GM10266 (cell line): ENCODE measurements around the gene DNAH9.
"Not testable (repeated sequence)": the region's sequence is repeated elsewhere in the genome, so short reads cannot be mapped to it uniquely, and the experiment has no call there.

Source experiments
- DNase-seq: peaks from one replicate; pipeline ENCODE4 v3.0.0; 2012; ENCODE audit errors: extremely low spot score
- TF ChIP-seq, protein P1 (sequence below): IDR thresholded peaks from 2 replicates; pipeline ENCODE4 v1.5.1; 2012; ENCODE audit warnings: mild to moderate bottlenecking, low read depth; ENCODE audit not compliant: control insufficient read depth, insufficient read depth; ENCODE audit errors: missing control alignments

DNAH9 gene

DNA sequence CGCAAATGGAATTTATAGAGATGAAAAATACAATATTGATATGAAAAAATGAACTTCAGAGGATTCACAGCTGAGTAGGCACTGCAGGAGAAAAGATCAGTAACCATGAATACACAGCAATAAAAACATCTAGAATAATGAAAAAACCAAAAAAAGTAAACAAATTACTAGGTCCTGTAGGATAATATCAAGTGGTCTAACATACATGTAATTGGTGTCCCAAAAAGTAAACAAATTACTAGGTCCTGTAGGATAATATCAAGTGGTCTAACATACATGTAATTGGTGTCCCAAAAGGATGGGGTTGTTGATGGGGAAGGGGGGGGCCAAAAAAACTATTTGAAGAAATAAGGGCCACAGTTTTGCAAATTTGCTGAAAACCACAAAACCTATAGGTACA, 355.7 kb downstream of the DNAH9 start:
- TF ChIP-seq, protein P1, sequence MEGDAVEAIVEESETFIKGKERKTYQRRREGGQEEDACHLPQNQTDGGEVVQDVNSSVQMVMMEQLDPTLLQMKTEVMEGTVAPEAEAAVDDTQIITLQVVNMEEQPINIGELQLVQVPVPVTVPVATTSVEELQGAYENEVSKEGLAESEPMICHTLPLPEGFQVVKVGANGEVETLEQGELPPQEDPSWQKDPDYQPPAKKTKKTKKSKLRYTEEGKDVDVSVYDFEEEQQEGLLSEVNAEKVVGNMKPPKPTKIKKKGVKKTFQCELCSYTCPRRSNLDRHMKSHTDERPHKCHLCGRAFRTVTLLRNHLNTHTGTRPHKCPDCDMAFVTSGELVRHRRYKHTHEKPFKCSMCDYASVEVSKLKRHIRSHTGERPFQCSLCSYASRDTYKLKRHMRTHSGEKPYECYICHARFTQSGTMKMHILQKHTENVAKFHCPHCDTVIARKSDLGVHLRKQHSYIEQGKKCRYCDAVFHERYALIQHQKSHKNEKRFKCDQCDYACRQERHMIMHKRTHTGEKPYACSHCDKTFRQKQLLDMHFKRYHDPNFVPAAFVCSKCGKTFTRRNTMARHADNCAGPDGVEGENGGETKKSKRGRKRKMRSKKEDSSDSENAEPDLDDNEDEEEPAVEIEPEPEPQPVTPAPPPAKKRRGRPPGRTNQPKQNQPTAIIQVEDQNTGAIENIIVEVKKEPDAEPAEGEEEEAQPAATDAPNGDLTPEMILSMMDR, result no peak

DNA sequence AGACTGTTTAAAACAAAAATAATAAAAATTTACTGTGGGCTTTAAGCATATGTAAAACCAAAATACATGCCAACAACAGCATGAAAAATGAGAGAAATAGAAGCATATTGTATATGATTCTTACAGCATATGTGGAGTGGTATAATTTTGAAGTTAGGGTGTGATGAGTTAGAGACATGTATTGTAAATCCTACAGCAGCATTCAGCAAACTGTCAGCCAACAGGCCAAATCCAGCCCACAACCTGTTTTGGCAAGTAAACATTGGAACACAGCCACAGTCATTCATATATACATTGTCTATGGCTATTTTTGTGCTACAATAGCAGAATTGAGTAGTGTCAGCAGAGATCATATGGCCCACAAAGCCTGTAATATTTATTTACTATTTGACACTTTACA, 356.7 kb downstream of the DNAH9 start:
- TF ChIP-seq, protein P1, result no peak
- no peak for DNase-seq

More for the DNA sequence above, 355.7 kb downstream of the DNAH9 start:
- no peak for DNase-seq

DNA sequence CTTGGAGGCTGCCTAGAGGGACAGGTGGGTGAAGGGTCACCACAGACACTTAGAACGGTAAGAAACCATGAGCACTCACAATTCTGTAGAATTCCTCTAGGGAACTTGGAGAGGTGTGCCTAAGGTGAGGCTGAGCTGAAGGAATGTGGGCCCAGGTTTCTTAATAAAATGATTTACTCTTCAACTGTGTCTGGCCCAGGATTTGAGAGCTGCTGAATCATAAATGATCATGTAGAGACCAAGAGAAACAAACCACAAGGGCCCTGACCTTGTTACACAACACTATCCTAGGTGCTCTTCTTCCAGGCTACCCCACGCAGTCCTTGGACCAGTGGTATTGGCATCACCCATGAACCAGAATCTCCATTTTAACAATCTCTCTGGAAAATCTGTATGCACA, 371.3 kb downstream of the DNAH9 start:
- TF ChIP-seq, protein P1, result no peak
- no peak for DNase-seq

DNA sequence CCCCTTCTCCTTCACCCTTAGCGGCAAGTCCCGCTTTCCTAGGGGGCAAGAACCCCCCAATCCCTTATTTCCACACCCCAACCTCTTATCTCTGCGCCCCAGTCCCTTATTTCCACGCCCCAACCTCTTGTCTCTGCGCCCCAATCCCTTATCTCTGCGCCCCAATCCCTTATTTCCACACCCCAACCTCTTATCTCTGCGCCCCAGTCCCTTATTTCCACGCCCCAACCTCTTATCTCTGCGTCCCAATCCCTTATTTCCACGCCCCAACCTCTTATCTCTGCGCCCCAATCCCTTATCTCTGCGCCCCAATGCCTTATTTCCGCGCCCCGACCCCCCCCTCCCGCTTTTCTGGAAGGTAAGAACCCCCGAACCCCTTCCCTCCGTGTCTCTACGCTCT, 374.5 kb downstream of the DNAH9 start:
- DNase-seq, result not testable (repeated sequence)

DNA sequence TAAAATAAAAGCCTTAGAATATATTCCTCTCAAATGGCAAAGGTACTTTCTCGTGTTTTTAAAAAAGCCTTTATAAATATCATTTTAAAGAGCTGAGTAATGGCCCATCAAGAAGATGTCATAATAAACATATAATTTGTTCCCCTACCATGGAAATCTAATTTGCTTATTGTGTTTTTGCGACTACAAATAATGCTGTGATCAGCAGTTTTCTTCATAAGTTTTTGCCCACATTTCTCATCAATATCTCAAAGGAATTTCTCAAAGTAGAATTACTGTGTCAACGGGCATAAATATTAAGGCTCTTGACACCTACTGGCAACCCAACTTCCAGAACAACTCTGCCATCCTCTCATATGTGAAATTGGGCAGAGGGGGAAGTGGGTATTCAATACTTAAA, 381.5 kb downstream of the DNAH9 start:
- DNase-seq, result no peak
- TF ChIP-seq, protein P1, result no peak

DNA sequence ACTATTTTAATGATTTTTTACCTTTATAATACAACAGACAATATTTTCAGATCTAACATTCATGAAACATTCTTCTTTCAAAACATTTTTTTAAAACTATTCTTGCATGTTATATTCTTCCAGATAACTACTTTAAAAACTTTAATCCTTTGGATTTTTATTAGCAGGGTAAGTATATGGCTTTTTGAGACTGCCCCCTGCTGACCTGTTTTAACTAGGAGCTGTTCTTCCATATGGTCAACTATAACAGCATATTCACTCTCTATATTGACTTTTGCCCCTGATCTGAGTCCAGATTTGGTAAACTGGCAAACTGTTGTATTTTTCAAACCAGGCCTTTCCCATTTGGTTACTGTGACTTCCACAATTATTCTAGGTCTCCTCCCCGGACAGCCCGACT, 382.5 kb downstream of the DNAH9 start:
- TF ChIP-seq, protein P1, result peak; percentile 25
- DNase-seq, result no peak

DNA sequence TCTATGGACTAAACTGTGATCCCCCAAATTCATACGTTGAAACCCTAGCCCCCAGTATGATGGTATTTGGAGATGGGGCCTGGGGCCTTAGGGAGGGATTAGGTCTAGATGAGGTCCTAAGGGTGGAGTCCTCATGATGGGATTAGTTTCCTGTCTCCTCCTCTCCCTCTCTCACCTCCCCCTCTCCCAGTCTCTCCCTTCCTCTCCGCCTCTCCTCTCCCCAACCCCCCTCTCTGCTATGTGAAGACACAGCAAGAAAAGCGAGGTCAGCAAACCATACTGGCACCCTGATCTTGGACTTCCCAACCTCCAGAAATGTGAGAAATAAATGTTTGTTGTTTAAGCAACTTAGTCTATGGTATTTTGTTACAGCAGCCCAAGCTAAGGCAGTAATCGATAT, 383.6 kb downstream of the DNAH9 start:
- TF ChIP-seq, protein P1, result no peak
- DNase-seq, result no peak
